ENCODE measurements around the gene FBXW5. TPM values are rescaled to one million over a fixed set of nuclear protein-coding genes. Genes with fewer than 3 reads are reported as not detected.

The FBXW5 gene
- total and polyA plus RNA-seq, 9 of the 15 experiments (the other 6 are each of a cell fraction or from before 2014, with no cell fraction given) = 0.21 to 128 (median 37.0) TPM

GRCh38 chr9:136961279-136962065 is 16.9 kb upstream of the FBXW5 start:
- POLR2A ChIA-PET = interaction anchor here (1.1 kb wide), 1 partner anchor 8 kb away, joined by 3 read pairs; no protein-coding TSS in a partner anchor
- Histone ChIP-seq H3K36me3 (ENCODE audit: control insufficient read depth, insufficient read depth, low read length) (no peaks in the 10 kb centered on the region), H3K9me3 (replicated peaks; ENCODE audit: control insufficient read depth, insufficient read depth, low read depth, low read length) (no peaks in the 10 kb centered on the region), H2AFZ (ENCODE audit: low read depth, low read length) (no peak overlapping the region), H3K4me1 (replicated peaks in 1 of 2; ENCODE audit: control insufficient read depth in 2 of 2, insufficient read depth in 2 of 2, low read length in 2 of 2) (peaks cover 26 to 77% of the 10 kb centered on the region in 2 experiments; a peak in 4 of 5 replicates), H3K79me2 (ENCODE audit: control insufficient read depth, insufficient read depth, low read length) (no peaks in the 10 kb centered on the region), H3K9me1 (ENCODE audit: control insufficient read depth, insufficient read depth, low read length) (no peaks in the 10 kb centered on the region), H3K27ac (ENCODE audit: extremely low read depth, low read depth, low read length) (no peak overlapping the region), H3K9ac (ENCODE audit: insufficient read depth in 1 of 2, low read depth in 2 of 2, low read length in 2 of 2) (peak overlapping the region in 1 of 2 experiments; percentile 74; a peak in 2 of 4 replicates), H3K27me3 (ENCODE audit: control insufficient read depth in 2 of 2, insufficient read depth in 2 of 2, low read length in 2 of 2) (no peaks in the 10 kb centered on the region), H3K4me3 (no peak overlapping the region), H3K4me2 (ENCODE audit: insufficient read depth, low read length) (no peak overlapping the region), H4K20me1 (replicated peaks; ENCODE audit: control insufficient read depth, insufficient read depth, low read length) (no peaks in the 10 kb centered on the region)
- in situ Hi-C loops (cut with MboI) = no loop called here
- ATAC-seq (no peak), FAIRE-seq (no peak), DNase-seq (ENCODE audit: extremely low read depth in 1 of 4, low spot score in 3 of 4) (no peak)
- CTCF ChIA-PET (ENCODE audit: low intra/inter-chr PET ratio) = interaction anchor here (0.6 kb wide), 1 partner anchor 84 kb away, joined by 3 read pairs; the partner anchor contains the start of gene NPDC1
- no peak for TF ChIP-seq ZNF197 (CRISPR knock-in tag; IDR thresholded peaks at IDR 0.05; ENCODE audit: low read depth)
- TF ChIP-seq ZNF316 (IDR thresholded peaks at IDR 0.05) = no peak
- TF ChIP-seq POLR3A (IDR thresholded peaks at IDR 0.05; ENCODE audit: borderline replicate concordance, extremely low read depth, insufficient read depth, insufficient read length) = no peak
- no peak for TF ChIP-seq MTF1 (CRISPR knock-in tag; IDR thresholded peaks at IDR 0.05; ENCODE audit: borderline replicate concordance)
- TF ChIP-seq, protein P1, sequence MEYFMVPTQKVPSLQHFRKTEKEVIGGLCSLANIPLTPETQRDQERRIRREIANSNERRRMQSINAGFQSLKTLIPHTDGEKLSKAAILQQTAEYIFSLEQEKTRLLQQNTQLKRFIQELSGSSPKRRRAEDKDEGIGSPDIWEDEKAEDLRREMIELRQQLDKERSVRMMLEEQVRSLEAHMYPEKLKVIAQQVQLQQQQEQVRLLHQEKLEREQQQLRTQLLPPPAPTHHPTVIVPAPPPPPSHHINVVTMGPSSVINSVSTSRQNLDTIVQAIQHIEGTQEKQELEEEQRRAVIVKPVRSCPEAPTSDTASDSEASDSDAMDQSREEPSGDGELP (CRISPR knock-in tag; IDR thresholded peaks at IDR 0.05; ENCODE audit: borderline replicate concordance) = peak; percentile 22; the same call in 1 of the 2 replicates
- TF ChIP-seq TCFL5 (CRISPR knock-in tag; conservative IDR thresholded peaks at IDR 0.05) = no peak
- peak; percentile 32; the same call in 1 of the 2 replicates for TF ChIP-seq ZBTB7A (IDR thresholded peaks at IDR 0.05; ENCODE audit: borderline replicate concordance, control insufficient read depth, low read depth, low read length)
- BruUV-seq (replicated peaks) = no TSS peak
- 65% methylated on average over 18 of the region's 23 CpGs for WGBS (ENCODE audit: insufficient coverage, low coverage, missing lambda C conversion rate)
- intact Hi-C loops (cut with micrococcal nuclease) = no loop called here

All from K562 (cell line).